PC-9 (cell line): Measurements from ENCODE around the gene TFCP2L1. TPM values are rescaled to one million over a fixed set of nuclear protein-coding genes. Genes with fewer than 3 reads are reported as not detected.
A peak's percentile ranks its signal among the peaks of the same experiment; 100 is the strongest.

Experiments used
- BruUV-seq: library from RNA; stranded (reverse); fragments of 400-500 nt; replicated peaks from 2 replicates; lab custom pipeline; 2021; lab: Mats Ljungman, UMichigan
- CTCF ChIA-PET: fragments of 300-600 bp; sonication (Branson Sonifier 250); formaldehyde crosslinking; loops from one replicate; lab custom pipeline; 2022; ENCODE audit warnings: antibody characterized with exemption; lab: Charles Lee
- POLR2A ChIA-PET: fragments of 300-600 bp; sonication (Branson Sonifier 250); formaldehyde crosslinking; loops from one replicate; lab custom pipeline; 2022; ENCODE audit warnings: antibody characterized with exemption; ENCODE audit not compliant: unreplicated experiment; lab: Charles Lee
- DNase-seq, 2 experiments: peaks; one replicate each; pipeline versions ENCODE4 v3.0.0 to v3.0.0-alpha.2; 2015 to 2022; ENCODE audit warnings: mixed read lengths in 1 of 2
- H2AFZ ChIP-seq: fragments of 200-600 bp; sonication (generic); 2 replicates; pipeline ENCODE4 v1.8.1; 2017; ENCODE audit warnings: antibody characterized with exemption
- H3F3A ChIP-seq: fragments of 200-600 bp; sonication (generic); 2 replicates; pipeline ENCODE4 v1.8.1; 2017; ENCODE audit warnings: antibody characterized with exemption, mild to moderate bottlenecking, low read depth; ENCODE audit not compliant: insufficient read depth
- H3K27ac ChIP-seq: fragments of 200-600 bp; sonication (generic); 2 replicates; pipeline ENCODE4 v1.6.1; 2016; ENCODE audit warnings: mixed run types
- H3K27me3 ChIP-seq: fragments of 200-600 bp; sonication (generic); 2 replicates; pipeline ENCODE4 v1.6.1; 2016; ENCODE audit warnings: low read depth, mixed run types; ENCODE audit not compliant: insufficient read depth
- H3K36me3 ChIP-seq: fragments of 200-600 bp; sonication (generic); 2 replicates; pipeline ENCODE4 v1.6.1; 2016; ENCODE audit warnings: low read depth, mixed run types
- H3K4me1 ChIP-seq: fragments of 200-600 bp; sonication (generic); replicated peaks from 2 replicates; pipeline ENCODE4 v1.6.1; 2016; ENCODE audit warnings: mixed run types; ENCODE audit not compliant: insufficient read depth
- H3K4me2 ChIP-seq: fragments of 200-600 bp; sonication (generic); 2 replicates; pipeline ENCODE4 v1.6.1; 2017; ENCODE audit warnings: mixed run types
- H3K4me3 ChIP-seq: fragments of 200-600 bp; sonication (generic); 2 replicates; pipeline ENCODE4 v1.6.1; 2016; ENCODE audit warnings: mixed run types
- H3K79me2 ChIP-seq: fragments of 200-600 bp; sonication (generic); 2 replicates; pipeline ENCODE4 v1.6.1; 2017; ENCODE audit warnings: low read depth, mixed run types
- H3K9me2 ChIP-seq: fragments of 200-600 bp; sonication (generic); 2 replicates; pipeline ENCODE4 v1.8.1; 2017; ENCODE audit warnings: mild to moderate bottlenecking; ENCODE audit not compliant: insufficient read depth
- H3K9me3 ChIP-seq: fragments of 200-600 bp; sonication (generic); 2 replicates; pipeline ENCODE4 v1.8.1; 2016; ENCODE audit warnings: low read depth; ENCODE audit not compliant: insufficient read depth
- H4K20me1 ChIP-seq: fragments of 200-600 bp; sonication (generic); 2 replicates; pipeline ENCODE4 v1.8.1; 2017; ENCODE audit not compliant: insufficient read depth
- EZH2 ChIP-seq: fragments of 200-600 bp; sonication (generic); IDR thresholded peaks from 2 replicates; pipeline ENCODE4 v1.8.0; 2017; ENCODE audit warnings: antibody characterized with exemption, low read depth
- intact Hi-C: fragments of 100-400 bp; cut with micrococcal nuclease; formaldehyde crosslinking; loops from one replicate; pipeline ENCODE4 v1.10.0; 2022; ENCODE audit not compliant: unreplicated experiment
- total RNA-seq: library from RNA; stranded (reverse); gene quantifications from 2 replicates; pipeline ENCODE4 v1.2.3, GENCODE V29; 2021
- TF ChIP-seq, protein P1 (sequence below): fragments of 200-600 bp; sonication (generic); conservative IDR thresholded peaks from 2 replicates; pipeline ENCODE4 v1.6.1; 2017; ENCODE audit warnings: mixed run types, antibody characterized with exemption, mild to moderate bottlenecking, moderate library complexity

The TFCP2L1 gene
- total RNA-seq, 1 experiment from 2014 or later, result 4.6 TPM

DNA sequence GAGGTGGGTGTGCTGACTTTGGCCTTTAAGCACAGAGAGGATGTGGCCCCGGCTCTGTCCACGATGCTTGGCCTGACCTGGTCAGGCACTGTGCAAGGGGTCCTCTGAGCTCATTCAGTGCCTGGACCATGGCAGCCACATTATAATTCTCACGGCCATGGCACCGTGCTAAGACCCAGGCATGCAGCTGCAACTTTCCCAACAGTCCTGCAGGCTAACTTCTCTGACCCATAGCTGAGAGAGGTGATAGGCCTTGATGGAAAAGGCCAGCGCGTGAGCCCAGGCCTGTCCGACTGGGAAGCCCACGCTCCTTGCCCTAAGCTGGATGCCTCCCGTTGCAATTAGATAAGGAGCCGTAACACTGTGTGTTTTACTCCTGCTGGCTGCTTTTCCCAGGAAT, 99.9 kb downstream of the TFCP2L1 start:
- no peaks in the 10 kb centered on the region for H3K27me3 ChIP-seq
- TF ChIP-seq EZH2, result no peak
- TF ChIP-seq, protein P1, sequence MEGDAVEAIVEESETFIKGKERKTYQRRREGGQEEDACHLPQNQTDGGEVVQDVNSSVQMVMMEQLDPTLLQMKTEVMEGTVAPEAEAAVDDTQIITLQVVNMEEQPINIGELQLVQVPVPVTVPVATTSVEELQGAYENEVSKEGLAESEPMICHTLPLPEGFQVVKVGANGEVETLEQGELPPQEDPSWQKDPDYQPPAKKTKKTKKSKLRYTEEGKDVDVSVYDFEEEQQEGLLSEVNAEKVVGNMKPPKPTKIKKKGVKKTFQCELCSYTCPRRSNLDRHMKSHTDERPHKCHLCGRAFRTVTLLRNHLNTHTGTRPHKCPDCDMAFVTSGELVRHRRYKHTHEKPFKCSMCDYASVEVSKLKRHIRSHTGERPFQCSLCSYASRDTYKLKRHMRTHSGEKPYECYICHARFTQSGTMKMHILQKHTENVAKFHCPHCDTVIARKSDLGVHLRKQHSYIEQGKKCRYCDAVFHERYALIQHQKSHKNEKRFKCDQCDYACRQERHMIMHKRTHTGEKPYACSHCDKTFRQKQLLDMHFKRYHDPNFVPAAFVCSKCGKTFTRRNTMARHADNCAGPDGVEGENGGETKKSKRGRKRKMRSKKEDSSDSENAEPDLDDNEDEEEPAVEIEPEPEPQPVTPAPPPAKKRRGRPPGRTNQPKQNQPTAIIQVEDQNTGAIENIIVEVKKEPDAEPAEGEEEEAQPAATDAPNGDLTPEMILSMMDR, result no peak
- no peak overlapping the region for H3K27ac ChIP-seq
- BruUV-seq, result no TSS peak
- H3K4me2 ChIP-seq, result peak overlapping the region; percentile 26
- DNase-seq, result no peak
- H3F3A ChIP-seq, result peaks cover 18% of the 10 kb centered on the region; the same call in 1 of the 2 replicates
- peaks cover 16% of the 10 kb centered on the region for H3K4me1 ChIP-seq
- H3K9me3 ChIP-seq, result no peaks in the 10 kb centered on the region
- CTCF ChIA-PET, result interaction anchor here (1.0 to 1.8 kb wide), 2 partner anchors 56 to 89 kb away, joined by 3 to 5 read pairs; no protein-coding TSS in a partner anchor
- no peaks in the 10 kb centered on the region for H3K36me3 ChIP-seq
- POLR2A ChIA-PET, result interaction anchor here (0.6 kb wide), 1 partner anchor 12 kb away, joined by 3 read pairs; no protein-coding TSS in a partner anchor
- no peak overlapping the region for H3K4me3 ChIP-seq
- intact Hi-C loops, result no loop called here
- no peak overlapping the region for H2AFZ ChIP-seq
- no peaks in the 10 kb centered on the region for H3K9me2 ChIP-seq
- no peaks in the 10 kb centered on the region for H3K79me2 ChIP-seq
- no peaks in the 10 kb centered on the region for H4K20me1 ChIP-seq

DNA sequence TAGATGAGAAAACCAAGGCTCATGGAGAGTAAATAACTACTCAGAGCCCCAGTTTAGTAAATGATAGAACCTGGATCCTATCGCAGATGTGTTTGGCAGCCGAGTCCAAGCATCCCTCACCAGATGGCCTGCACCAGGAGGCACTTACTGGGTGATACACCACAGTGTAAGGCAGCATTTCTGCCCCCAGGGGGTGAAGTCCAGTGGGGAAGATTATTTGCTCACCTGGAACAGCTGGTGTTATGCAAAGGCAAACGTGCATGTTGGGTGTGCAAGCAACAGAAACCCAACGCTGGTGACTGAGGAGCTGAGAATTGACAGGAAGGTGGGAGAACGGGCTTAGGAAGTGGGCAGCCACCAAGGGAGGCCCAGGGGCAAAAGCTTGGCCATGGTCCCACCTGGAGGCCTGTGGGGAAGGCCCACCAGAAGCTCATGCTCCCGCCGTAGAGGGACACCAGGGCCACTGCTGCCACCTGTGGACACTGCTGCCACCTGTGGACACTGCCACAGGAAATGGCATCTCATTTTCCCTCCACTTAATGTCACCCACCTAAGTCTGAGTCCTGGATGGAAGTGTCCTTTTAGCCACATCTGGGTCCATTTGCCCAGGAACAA, 100.6 kb downstream of the TFCP2L1 start:
- Histone ChIP-seq H3K36me3 (no peaks in the 10 kb centered on the region), H3K27me3 (no peaks in the 10 kb centered on the region), H3F3A (peaks cover 18% of the 10 kb centered on the region; the same call in 1 of the 2 replicates), H2AFZ (no peak overlapping the region), H3K9me2 (no peaks in the 10 kb centered on the region), H3K79me2 (no peaks in the 10 kb centered on the region), H3K4me3 (no peak overlapping the region), H4K20me1 (no peaks in the 10 kb centered on the region), H3K27ac (no peak overlapping the region), H3K4me1 (peaks cover 16% of the 10 kb centered on the region), H3K9me3 (no peaks in the 10 kb centered on the region), H3K4me2 (no peak overlapping the region)
- DNase-seq, result no peak
- intact Hi-C loops, result no loop called here
- CTCF ChIA-PET, result interaction anchor here (1.0 kb wide), 1 partner anchor 88 kb away, joined by 3 read pairs; no protein-coding TSS in a partner anchor
- BruUV-seq, result no TSS peak
- POLR2A ChIA-PET, result interaction anchor here (0.6 kb wide), 2 partner anchors 13 to 627 kb away, joined by 3 read pairs; no protein-coding TSS in a partner anchor
- TF ChIP-seq, protein P1, result no peak; the same call in 1 of the 2 replicates
- TF ChIP-seq EZH2, result no peak

DNA sequence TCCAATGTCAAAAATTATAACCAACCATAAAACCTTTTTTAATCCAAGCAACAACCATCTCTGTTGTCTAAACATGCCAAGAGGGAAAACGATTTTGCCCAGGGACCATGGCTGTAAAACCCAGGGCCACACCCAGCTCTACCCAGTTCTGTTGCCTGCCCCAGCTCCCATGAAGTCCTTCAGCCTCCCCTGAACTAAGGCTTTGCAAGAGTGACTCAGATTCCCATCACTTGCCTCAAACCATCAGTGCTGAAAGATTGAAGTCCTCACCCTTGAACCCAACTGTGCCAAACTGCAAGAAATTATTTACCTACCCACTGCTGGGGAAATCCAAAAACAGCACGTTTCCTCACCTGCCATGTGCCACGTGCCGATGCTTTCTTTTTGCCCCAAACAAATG, 102.5 kb downstream of the TFCP2L1 start:
- Histone ChIP-seq H3K27ac (no peak overlapping the region), H4K20me1 (no peaks in the 10 kb centered on the region), H2AFZ (no peak overlapping the region), H3K4me1 (peaks cover 16% of the 10 kb centered on the region), H3K4me2 (no peak overlapping the region), H3K4me3 (no peak overlapping the region), H3K9me2 (no peaks in the 10 kb centered on the region), H3F3A (peaks cover 18% of the 10 kb centered on the region; the same call in 1 of the 2 replicates), H3K36me3 (no peaks in the 10 kb centered on the region), H3K79me2 (no peaks in the 10 kb centered on the region), H3K27me3 (no peaks in the 10 kb centered on the region), H3K9me3 (no peaks in the 10 kb centered on the region)
- BruUV-seq, result no TSS peak
- POLR2A ChIA-PET, result no interaction called here
- CTCF ChIA-PET, result no interaction called here
- TF ChIP-seq, protein P1, result no peak
- no peak for TF ChIP-seq EZH2
- no peak for DNase-seq
- intact Hi-C loops, result no loop called here
